ENCODE results near the gene FBXO34.

FBXO34 gene

DNA sequence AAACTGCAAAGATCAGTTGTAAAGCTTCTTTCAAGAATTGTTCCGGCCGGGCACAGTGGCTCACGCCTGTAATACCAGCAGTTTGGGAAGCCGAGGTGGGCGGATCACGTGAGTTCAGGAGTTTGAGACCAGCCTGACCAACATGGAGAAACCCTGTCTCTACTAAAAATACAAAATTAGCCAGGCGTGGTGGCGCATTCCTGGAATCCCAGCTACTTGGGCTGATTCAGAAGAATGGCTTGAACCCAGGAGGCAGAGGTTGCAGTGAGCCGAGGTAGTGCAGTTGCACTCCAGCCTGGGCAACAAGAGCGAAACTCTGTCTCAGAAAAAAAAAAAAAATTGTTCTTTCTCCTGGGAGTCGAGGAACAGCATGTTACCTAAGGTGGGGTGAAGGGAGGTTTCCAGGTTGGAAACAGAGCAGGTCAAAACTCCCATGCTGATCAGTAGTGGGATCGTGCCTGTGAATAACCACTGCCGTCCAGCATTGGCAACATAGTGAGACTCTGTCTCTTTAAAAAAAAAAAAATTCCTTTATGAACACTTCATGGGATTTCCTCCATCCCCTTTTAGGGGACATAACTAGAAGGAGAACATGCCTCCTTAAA is 13.9 kb downstream of the FBXO34 start:
- POLR2A ChIA-PET, result no interaction called here
- CTCF ChIA-PET, result interaction anchor here (1.1 to 2.7 kb wide), 4 partner anchors 13 to 25 kb away, joined by 3 to 10 read pairs (median 6); partner anchors contain the start of gene FBXO34
- DNase-seq (ENCODE audit: extremely low spot score), result no peak
- TF ChIP-seq, protein P1, sequence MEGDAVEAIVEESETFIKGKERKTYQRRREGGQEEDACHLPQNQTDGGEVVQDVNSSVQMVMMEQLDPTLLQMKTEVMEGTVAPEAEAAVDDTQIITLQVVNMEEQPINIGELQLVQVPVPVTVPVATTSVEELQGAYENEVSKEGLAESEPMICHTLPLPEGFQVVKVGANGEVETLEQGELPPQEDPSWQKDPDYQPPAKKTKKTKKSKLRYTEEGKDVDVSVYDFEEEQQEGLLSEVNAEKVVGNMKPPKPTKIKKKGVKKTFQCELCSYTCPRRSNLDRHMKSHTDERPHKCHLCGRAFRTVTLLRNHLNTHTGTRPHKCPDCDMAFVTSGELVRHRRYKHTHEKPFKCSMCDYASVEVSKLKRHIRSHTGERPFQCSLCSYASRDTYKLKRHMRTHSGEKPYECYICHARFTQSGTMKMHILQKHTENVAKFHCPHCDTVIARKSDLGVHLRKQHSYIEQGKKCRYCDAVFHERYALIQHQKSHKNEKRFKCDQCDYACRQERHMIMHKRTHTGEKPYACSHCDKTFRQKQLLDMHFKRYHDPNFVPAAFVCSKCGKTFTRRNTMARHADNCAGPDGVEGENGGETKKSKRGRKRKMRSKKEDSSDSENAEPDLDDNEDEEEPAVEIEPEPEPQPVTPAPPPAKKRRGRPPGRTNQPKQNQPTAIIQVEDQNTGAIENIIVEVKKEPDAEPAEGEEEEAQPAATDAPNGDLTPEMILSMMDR (IDR thresholded peaks at IDR 0.05; ENCODE audit: control extremely low read depth, extremely low read depth, low read depth, missing control alignments), result no peak

DNA sequence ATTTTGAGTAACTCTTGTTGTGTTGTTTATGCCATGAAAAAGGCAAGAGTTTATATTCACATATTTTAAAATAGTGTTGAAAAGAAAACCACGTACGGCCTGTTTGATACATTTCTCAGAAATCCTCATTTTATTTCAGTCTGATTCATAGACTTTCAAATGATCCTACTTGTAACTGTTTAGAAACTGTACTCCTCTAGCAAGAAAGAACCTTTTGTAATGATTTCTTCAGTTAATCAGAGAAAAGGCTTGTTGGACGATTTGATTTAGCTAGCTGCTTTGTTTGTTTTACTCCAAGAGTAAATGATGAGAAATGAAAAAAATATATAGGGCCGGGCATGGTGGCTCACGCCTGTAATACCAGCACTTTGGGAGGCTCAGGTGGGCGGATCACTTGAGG is 17.2 kb downstream of the FBXO34 start:
- POLR2A ChIA-PET, result no interaction called here
- DNase-seq (ENCODE audit: extremely low spot score), result no peak
- CTCF ChIA-PET, result interaction anchor here (0.8 to 2.3 kb wide), 2 partner anchors 18 to 25 kb away, joined by 3 to 9 read pairs; no protein-coding TSS in a partner anchor
- TF ChIP-seq, protein P1 (IDR thresholded peaks at IDR 0.05; ENCODE audit: control extremely low read depth, extremely low read depth, low read depth, missing control alignments), result no peak

DNA sequence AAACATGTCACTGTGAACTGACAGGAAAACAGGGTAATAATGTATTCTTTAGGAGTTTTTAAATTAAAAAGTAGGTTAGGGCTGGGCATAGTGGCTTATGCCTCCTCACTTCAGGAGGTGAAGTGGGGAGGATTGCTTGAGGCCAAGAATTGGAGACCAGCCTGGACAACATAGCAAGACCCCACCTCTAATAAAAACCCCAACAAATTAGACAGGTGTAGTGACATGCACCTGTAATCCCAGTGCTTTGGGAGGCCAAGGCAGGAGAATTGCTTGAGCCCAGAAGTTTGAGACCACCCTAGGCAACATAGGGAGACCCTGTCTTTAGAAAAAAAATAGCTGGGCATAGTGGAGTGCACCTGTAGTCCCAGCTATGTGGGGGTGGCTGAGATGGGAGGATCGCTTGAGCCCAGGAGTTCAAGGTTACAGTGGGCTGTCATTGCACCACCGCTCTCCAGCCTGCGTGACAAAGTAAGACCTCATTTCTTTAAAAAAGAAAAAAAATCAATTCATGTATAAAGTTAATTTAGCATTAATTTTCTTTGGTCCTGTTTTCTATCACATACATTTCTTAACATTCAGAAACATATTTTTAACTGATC is 20.4 kb downstream of the FBXO34 start:
- CTCF ChIA-PET, result interaction anchor here (0.9 to 3.3 kb wide), 4 partner anchors 13 to 63 kb away, joined by 3 to 12 read pairs (median 4); partner anchors contain the start of gene FBXO34
- DNase-seq (ENCODE audit: extremely low spot score), result no peak
- POLR2A ChIA-PET, result no interaction called here
- TF ChIP-seq, protein P1 (IDR thresholded peaks at IDR 0.05; ENCODE audit: control extremely low read depth, extremely low read depth, low read depth, missing control alignments), result no peak

DNA sequence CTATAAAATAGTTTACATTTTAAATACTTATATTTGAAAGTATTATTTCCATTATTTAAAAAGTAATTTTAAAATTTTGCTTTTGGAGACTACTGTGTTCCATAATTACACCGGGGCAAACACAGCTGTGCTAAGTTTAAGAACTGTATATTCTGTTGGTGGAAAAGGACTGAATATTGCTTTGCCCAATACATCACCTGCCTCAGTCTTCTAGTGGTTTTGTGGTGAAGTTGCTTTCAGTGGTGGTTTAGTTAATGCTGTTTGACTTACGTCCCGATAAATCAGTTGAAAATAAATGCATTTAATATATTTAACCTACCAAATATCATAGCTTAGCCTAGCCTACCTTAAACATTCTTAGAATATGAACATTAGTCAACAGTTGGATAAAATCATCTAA is 23.4 kb downstream of the FBXO34 start:
- POLR2A ChIA-PET, result no interaction called here
- DNase-seq (ENCODE audit: extremely low spot score), result no peak
- TF ChIP-seq, protein P1 (IDR thresholded peaks at IDR 0.05; ENCODE audit: control extremely low read depth, extremely low read depth, low read depth, missing control alignments), result no peak
- CTCF ChIA-PET, result interaction anchor here (0.9 to 1.5 kb wide), 2 partner anchors 22 to 34 kb away, joined by 3 read pairs; no protein-coding TSS in a partner anchor

DNA sequence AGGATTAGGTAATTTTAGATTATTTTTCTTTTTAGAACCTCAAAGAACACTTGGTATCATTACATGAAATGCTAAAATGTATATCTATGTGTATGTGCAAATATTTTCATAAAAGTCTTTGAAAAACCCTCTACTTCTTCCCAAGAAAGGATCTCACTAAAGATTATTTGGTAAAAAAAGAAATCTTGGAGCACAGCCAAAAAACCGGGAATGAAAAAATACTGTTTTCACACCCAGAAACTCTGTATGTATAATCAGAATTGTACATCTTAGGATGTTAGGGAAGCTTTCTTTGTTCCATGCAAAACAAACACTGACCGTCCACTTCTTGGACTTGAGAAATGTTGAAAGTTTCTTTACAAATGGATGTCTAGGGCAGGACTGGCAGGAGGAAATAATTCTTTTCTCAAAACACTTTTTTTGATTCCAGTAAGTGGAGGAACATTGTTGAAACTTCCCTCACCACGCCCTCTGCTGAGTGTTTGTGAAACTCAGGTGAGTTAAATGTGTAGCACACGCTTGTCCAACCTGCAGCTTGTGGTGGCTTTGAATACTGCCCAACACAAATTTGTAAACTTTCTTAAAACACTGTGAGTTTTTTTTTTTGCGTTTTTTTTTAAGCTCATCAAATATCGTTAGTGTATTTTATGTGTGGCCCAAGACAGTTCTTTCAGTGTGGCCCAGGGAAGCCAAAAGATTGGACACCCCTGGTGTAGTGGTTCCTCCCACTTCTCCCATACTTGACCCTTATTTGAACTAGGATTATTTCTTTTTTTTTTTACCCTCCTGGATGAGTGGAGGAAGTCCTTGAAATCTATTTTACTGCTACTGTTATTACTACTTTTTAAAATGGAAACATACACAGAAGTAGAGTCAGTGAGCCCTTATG is 26.6 kb downstream of the FBXO34 start:
- ChIA-PET CTCF (interaction anchor here (1.0 kb wide), 1 partner anchor 33 kb away, joined by 3 read pairs; no protein-coding TSS in a partner anchor), POLR2A (no interaction called here)
- DNase-seq (ENCODE audit: extremely low spot score), result peak; percentile 44
- TF ChIP-seq, protein P1 (IDR thresholded peaks at IDR 0.05; ENCODE audit: control extremely low read depth, extremely low read depth, low read depth, missing control alignments), result peak; percentile 28

DNA sequence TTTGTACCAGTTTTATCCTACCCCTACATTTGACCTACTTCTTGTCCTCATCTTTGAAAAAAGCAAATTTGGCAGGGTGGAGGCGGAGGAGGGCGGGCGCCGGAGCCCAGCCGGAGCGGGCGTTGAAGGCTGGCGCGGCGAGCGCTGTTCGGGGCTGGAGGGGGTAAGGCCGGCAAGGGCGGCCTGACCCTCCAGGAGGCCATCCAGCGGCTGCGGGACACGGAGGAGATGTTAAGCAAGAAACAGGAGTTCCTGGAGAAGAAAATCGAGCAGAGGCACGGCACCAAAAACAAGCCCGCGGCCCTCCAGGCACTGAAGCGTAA is 27.2 kb downstream of the FBXO34 start:
- TF ChIP-seq, protein P1 (IDR thresholded peaks at IDR 0.05; ENCODE audit: control extremely low read depth, extremely low read depth, low read depth, missing control alignments), result no peak
- CTCF ChIA-PET, result interaction anchor here (1.0 kb wide), 1 partner anchor 32 kb away, joined by 3 read pairs; no protein-coding TSS in a partner anchor
- POLR2A ChIA-PET, result no interaction called here
- DNase-seq (ENCODE audit: extremely low spot score), result no peak
